ENCODE data around the gene TRMT112.
A peak's percentile ranks its signal among the peaks of the same experiment; 100 is the strongest.

Gene TRMT112

DNA sequence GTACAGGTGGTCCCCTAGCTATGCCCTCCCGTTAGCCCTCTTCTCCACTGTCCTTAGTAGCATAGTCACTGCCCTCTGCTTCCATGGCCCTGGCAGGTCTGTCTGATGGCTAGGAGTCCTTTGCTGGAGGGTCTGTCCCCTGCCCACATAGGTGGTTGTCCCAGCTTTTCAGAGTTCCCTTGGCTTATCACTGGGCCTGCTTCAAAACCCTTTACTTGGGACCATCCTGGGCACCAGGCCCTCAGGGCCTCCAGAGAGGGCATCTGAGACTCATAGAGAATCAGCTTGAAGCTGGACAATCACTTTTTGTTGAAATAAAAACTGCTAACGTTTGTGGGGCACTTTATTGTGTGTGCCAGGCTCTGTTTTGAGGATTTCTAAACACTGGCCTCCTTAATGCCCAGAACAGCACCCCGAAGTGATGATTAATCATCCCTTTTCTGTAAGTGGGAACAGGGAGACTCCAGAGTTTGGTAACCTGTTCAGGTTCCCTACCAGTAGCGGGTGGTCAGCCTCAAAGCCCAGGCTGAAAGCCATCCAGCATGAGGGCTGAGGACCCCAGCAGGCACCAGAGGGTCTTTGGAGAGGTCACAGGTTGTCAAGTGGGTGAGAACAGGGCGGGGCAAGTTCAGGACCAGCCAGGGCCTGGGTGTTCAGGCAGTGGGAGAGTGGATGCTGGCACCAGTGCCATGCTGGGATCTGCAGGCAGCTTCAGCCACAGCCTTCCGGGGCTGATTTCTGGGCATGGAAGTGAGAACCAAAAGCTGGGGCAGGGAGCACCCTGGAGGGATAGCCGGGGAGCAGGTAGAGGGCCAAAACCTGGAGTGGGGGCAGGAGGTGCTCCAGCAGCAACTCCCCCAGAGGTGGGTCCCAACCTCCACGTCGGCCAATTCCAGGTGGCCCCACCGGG lies 26.8 kb downstream of the TRMT112 start:
- no peak for DNase-seq

DNA sequence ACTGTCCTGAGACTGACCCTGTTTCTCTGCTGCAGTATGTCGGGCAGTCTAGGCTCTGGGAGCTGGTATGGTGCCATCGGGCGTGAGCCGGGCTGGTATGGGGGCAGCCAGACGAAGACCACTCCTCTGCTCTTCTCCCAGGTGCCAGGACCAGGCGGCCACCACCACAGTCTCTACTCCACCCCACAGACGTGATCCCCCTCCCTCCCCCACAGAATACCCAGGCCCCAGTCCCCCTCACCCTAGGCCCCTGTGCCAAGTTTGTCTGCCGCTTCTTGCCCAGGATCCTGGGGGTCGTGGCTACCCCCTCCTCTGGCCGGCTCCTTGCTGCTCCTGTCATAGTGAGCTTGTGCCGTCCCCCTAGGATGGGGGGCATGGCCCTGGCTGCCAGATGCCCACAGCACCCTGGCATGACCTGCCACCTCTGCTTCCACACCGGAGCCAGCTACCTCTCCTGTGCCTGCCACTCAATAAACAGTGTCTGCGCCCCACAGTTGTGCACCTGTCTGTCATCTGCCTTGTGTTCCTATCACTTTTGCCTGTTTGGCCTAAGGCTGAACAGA lies 28.3 kb downstream of the TRMT112 start:
- no peak for DNase-seq

DNA sequence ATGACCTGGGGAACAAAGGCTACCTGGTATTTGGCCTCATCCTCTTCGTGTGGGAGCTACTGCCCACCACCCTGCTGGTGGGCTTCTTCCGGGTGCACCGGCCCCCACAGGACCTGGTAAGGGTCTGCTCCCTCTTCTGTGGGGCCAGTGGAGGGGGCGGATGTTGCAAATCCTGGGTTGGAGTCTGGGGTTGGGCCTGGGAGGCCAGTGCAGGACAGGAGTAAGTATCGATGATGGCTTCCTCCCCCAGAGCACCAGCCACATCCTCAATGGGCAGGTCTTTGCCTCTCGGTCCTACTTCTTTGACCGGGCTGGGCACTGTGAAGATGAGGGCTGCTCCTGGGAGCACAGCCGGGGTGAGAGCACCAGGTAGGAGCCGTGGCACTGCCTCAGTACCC lies 29.0 kb downstream of the TRMT112 start:
- DNase-seq = no peak

DNA sequence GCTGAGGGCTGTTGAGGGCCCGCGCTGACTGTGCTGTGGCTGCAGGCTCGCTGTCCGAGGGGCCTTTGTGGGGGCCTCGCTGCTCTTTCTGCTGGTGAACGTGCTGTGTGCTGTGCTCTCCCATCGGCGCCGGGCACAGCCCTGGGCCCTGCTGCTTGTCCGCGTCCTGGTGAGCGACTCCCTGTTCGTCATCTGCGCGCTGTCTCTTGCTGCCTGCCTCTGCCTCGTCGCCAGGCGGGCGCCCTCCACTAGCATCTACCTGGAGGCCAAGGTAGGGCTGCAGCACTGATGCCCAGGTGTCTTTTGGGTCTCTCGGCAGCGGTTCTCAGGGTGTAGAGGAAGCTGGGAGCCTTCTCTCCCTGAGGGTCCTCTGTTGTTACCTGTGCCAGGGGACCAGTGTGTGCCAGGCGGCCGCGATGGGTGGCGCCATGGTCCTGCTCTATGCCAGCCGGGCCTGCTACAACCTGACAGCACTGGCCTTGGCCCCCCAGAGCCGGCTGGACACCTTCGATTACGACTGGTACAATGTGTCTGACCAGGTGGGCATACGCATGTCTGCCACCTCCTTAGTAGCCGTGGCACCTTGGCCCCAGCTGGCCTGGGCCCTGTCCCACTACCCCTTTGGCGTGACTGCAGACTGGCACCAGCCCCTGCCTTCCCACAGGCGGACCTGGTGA lies 29.5 kb downstream of the TRMT112 start:
- DNase-seq = no peak

DNA sequence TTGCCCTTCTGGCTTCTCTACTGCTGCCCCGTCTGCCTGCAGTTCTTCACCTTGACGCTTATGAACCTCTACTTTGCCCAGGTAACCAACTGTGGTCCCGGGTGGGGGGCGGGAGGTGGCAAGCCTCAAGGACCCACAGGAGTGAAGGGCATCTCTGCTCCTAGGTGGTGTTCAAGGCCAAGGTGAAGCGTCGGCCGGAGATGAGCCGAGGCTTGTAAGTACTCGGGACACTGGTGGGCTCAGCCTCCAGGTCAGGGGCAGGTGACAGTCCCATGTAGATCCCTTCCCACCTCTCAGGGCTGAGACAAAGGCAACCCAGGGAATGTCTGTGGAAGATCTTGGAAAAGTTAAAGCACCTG lies 30.6 kb downstream of the TRMT112 start:
- no peak for DNase-seq

DNA sequence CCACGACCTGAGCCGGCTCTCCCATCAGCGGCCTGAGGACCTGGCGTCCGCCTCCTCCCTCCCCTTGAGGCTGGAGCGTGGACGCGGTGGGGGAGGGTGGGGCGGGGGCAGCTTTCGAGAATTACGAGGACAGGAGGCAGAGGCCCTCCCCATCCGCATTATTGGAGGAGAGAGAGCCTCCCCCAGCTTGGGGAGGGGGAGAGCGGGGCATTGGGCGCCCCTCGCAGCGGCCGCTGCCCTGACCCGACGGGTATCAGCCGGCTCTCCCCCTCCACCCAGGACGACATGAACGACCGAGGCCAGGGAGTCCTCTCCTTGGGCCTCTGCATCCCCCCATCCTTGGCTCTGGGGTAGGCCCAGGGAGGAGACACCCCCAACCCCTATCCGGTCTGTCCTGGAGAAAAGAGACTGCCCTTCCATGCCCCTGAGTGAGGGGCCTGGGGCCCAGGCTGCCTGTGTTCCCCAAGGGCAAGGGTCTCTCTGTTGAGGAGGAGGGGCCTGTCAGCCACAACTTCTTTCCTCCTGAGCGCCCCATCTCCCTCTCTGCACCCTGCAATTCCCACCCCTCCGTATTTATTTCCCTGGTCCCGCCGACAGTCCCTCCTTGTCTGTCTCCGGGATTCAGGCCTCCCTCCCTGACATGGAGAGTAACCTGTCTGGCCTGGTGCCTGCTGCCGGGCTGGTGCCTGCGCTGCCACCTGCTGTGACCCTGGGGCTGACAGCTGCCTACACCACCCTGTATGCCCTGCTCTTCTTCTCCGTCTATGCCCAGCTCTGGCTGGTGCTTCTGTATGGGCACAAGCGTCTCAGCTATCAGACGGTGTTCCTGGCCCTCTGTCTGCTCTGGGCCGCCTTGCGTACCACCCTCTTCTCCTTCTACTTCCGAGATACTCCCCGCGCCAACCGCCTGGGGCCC lies 31.2 kb downstream of the TRMT112 start:
- DNase-seq = no peak

DNA sequence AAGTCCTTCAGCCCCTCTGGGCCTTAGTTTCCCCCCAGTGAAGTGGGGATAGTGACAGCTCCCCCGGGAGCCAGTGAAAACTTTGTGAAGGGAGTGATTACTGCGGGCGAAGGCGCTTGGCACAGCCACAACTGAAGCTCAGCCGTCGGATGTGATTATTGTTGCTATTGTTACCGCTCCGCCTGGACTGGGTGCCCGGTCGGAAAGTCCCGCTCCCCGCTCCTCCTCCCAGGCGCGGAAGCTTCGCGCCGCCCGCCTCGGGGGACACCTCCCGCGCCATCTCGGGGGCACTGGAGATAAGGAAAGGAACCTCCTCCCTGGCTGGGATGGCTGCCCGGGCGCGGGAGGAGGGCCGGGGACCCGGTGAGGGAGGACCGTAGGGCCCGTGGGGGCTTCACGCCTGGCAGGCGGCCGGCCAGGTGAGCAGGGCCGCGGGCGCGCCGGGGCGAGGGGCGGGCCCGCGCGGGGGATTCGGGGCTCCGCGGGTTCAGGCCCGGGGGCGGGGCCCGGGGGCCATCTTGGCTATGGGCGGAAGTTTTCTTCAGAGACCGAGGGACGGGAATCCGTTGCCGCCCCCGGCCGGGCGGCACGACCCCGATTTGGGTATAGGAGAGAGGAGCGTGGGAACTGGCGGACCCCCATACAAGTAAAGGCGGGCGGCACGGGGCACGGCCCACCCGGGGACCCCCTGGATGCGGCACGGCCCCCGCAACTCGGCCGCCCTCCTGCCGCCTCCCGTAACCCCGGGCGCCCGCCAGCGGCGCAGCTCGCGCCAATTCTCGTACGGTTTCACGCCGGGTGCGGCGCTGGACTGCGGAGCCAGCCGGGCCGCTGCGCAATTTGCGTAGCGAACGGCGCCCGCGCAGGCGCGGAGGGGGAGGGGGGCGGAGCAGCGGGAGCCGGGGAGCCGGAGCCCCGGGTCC lies 32.1 kb downstream of the TRMT112 start, which contains the start of gene GPR137:
GPR137 (plus strand) TSS at position 887 of the 923 bp plus-strand sequence. CDS start 677 bp downstream, outside the sequence.
- DNase-seq = peak; percentile 91

DNA sequence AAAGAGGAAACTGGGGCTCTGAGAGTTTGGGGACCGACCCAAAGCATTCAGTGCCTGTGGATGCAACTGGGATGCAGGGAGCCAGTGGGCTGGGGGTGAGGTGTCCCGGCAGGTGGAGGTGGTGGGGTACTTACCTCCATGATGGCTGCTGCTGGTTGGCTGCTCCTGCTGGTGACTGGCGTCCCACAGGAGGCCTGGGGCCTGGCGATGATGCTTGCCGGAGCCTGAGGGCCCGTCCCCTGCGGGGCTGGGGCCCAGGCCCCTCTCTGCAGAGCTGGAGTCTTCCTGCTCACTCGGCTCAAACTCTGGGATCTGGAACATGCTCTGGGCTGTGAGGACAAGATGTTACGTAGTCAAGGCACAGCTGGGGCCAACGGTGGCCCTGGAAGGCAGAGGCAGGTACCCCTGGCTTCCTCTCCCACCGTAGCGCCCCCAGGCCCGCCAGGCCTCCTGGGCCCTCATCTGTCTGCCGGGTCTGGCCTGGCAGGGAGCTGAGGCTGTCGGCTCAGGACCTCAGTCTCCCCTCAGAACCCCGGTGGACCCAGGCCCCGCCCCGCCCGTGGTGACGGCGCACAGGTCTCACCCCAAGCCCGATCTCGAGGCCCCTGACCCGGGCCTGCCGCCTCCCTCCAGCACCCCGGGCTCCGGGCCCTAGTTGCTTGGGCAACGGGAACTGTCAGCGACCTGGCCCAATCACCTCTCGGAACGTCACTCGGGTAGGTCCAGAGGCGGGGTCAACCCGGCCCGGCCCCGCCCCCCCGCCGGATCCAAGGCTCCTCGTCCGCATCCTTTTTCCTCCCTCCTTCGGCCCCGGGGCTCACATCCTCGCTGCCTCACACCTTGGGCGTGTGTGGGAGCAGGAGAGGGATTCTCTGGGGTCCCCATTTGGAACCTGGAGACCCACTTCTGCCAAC lies 33.1 kb downstream of the TRMT112 start, which contains the start of gene BAD:
BAD (minus strand) TSS at position 618 of the 914 bp plus-strand sequence; CDS start at position 321, 297 bp downstream.
- peak; percentile 90 for DNase-seq

DNA sequence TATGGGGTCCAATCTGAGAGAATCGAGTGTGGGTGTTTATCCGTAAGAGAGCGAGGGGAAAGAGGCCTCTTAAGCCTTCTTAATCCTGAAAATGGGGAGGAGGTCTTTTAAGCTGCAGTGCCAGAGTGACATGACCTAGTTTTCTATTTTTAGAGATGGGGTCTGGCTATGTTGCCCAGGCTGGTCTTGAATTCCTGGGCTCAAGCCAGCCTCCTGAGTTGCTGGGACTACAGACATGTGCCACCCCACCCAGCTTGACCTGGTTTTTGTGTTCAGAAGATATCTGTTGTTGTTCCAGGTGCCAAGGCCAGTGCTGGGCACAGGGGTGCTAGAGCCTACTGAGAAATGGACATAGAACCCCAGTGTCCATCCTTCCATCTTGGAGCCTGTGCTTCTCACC lies 34.3 kb downstream of the TRMT112 start:
- DNase-seq = no peak

DNA sequence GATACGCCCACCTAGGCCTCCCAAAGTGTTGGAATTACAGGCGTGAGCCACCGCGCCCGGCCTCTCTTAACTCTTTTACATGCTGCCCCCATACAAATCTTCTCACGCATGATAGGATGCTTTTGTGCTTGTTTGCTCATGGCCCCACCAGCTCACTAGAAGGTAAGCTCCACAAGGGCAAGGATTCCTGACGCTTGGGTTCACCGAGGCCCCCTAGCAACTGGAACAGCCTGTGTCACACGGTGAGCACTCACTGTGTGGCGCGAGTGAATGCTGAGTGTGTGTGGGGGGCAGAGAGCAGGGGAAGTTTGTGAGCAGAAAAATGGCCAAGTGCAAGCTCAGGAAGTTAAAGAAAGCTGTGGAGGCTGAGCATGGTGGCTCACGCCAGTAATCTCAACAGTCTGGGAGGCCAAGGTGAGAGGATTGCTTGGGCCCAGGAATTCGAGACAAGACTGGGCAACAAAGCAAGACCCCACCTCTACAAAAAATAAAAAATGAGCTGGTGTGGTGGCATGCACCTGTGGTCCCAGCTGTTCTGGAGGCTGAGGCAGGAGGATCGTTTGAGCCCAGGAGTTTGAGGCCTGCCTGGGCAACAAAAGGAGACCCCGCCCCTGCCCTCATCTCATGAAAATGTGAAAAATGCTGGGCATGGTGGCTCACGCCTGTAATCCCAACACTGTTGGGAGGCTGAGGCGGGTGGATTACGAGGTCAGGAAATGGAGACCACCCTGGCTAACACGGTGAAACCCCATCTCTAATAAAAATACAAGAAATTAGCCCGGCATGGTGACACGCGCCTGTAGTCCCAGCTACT lies 35.2 kb downstream of the TRMT112 start:
- DNase-seq = no peak

DNA sequence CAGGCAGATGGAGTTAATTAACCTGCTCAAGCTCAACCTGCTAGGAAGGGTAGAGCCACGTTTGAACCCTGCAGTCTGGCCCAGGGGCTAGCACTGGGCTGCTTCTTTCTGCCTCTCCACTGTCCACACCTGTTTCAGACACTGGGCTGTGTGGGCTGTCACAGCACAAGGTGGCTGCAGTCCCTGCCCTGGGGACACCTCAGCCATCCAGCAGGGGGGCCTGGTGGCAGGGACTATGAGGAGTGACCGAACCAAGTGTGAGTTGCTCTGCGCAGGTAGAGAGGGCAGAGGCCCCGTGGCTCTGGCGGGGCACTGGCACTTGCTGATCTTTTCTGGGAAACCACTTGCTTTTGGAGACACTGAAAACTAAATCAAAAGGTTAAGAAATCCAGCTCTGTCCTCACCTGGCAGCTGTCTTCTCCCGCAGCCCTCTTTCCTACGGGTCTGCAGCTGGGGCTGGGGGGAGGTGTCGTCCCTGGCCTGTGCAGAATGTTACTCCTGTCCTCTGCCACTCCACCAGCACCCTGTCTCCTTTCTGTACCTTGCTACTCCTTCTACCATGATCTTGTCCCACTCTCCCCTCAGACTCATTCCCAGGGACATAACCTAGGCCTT lies 38.7 kb downstream of the TRMT112 start:
- no peak for DNase-seq

DNA sequence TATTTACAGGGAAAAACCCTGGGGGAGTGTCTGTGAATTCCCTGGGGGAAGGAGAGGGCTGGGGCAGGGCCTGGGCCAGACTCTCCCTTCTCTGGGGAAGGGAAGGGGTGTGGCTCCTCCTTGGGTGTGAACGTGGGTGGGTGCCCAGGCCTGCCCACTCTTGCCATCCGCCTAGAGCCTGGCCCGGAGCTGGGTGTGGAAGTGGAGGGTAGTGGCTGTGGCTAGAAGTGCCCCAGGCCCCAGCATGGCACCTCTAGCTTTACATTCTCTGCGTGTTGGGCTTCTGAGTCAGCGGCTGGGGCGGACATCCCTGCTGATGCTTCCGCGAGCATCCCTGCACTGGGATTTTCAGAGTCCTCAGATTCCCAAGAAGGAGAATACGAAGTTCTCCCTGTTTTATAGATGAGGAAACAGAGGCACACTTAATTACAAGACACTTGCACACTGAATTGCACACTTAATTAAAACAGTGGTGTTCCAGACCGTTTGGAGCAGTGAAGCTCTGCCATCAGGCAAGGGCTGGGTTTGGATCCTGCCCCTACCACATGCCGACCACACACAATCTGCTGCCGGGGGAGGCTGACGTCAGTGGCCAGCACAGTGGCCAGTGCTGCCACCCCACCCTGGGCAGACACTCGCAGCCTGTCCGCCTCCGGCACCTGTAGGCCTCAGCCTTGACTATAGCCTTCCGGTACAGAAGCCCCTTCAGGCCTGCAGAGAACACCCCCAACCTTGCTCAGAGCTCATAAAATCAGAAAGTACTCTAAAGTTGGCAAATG lies 40.5 kb downstream of the TRMT112 start:
- DNase-seq = no peak

DNA sequence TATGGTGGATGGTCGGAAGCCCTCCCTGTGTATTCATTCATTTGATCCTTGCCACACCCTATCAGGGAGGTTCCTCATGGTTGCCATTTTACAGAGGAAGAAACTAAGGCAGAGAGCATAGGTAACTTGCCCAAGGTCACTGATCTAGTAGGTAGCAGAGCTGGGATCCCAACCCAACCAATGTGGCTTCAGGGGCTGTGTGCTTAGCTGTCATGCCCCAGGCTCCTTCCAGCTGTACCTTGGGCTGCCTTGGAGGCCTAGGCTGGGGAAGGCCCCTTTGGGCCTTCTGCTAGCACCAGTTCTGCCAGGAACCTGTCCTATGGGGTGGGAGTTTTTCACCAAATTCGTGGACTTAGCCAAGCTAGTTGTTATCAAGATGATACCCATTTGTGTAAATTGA lies 41.5 kb downstream of the TRMT112 start:
- DNase-seq = no peak

DNA sequence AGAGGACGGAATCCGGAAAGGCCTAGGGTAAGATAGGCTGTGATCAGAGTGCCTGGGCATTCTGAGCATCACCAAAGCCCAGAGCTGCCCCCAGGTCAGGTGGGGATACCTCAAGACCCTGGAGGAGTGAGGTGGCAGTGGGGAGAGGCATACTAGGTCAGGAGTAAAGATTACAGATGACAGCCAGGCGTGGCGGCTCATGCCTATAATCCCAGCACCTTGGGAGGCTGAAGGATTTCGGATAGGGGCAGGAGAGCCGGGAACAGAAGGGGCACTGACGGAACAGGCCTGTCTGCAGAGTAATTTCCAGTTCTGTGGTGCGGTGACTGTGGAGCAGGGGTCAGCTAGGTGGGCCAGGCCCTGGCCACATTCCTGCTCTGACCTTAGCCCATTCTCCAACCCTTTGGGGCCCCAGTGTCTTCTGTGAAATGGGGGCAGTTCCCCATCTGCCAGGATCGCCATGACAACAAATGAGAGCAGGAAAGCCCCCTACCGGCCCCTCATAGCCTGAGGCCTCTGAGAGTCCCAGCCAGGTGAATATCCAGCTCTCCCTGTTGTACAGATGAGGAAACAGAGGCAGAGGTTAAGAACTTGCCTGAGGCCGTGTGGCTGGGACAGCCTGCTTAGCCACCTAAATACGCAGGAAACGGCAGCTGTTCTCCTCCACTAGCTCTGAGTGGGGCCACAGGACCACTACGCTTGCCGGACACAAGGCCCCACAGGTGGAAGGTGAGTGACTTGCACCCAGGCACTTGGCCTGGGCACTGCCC lies 42.1 kb downstream of the TRMT112 start:
- no peak for DNase-seq

DNA sequence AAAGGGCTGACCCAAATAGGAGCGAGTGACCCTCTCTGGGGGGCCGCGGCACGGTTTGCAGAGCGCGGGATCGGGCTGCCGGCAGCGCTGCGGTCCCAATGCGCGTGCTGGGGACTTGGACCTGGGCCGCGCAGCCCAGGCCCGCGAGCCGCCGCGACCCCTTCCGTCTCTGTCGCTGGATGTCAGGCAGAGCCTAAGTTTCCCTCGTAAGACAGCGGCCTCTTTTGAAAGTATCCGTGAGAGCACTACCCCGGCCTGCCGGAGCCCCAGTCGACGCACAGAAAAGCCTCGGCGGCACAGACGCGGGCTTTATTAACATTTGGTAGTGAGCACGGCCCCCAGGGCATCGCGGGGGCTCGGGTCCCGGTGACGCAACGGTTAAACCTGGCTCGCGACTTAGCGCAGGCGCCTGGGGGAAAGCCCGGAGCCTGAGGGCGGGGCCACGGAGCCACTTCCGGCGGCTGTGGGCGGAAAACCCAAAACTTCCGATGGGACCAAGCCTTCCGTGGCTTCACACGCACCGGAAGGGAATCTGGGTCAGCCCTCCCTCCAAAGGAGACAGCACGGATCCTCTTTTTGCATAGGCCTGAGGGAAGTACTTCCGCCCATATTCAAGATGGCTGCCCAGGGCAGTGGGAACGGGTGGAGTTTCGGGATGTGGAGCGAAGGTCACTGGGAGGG lies 47.7 kb downstream of the TRMT112 start:
- peak; percentile 98 for DNase-seq

DNA sequence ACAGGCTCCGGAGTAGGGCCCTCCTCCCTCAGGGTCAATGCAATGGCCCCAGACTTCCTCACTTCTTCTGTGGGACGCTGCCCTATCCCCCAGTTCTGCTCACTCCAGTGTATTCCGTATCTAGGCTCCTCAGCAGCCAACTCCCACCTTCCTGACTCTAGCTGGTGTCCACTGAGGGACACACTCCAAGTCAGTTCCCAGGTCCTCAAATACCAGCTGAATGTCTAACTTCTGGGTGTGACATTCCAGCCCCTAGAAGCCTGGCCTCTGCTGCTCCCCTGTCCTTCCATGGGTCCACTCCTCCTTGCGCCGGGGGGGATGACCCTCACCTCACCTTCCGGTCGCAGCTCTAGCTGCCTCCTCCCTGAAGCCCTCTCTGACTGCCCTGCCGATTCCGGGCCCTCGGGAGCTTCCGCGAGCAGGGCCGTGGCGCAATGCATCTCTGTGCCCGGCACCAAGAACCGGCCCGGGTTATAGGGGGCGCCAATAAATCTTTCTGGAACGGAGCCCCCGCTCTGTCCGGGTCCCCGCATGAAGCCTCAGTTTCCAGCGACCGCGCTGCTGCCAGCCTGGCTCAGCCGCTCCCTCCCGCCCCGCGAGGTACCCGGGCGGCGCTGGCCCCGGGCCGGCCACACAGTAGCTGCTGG lies 48.3 kb downstream of the TRMT112 start:
- peak; percentile 56 for DNase-seq

Measured in stimulated activated CD4-positive, alpha-beta T cell treated with anti-CD3 and anti-CD28 coated beads, Interleukin-4, amount 100 ng/mL, for 1 hour (primary cell).